GM19193 (cell line): ENCODE results near the gene GDPD5.

Experiments used
- POLR2A ChIP-seq: IDR thresholded peaks from 4 replicates; pipeline ENCODE4 v1.6.1; 2011; ENCODE audit not compliant: insufficient read depth, insufficient read length; ENCODE audit errors: extremely low read depth

GDPD5 gene

DNA sequence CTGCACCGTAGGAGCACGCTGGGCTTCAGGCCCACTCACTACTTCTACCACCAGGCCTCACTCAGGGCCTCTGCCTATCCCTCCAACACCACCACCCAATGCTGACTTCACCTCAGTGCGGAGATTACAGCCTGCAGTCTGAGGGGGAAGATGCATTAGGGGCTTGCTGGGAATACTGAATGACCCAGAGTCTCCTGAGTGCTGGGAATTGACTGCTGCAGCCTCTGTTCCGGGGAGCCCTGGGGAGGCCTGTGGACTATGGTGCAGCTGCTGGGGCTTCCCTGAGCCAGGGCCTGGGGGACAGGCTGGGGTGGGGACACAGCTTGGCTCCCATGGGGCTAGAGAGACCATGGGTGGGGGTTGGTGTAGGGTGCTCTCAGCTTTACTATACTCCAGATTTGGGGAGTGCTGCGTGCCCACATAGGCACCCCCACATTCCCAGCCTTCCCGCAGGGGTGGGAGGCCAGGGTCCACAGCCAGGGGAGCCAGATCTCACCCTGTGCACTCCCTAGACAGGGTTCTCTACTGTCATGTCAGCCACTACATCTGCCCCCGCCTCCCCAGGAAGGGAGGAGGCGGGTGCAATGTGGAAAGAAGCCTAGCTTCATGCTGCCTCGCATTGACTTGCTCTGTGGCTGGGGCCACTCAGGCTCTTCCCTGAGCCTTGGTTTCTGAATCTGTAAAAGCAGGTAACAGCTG is 44.4 kb downstream of the GDPD5 start:
- no peak for TF ChIP-seq POLR2A

DNA sequence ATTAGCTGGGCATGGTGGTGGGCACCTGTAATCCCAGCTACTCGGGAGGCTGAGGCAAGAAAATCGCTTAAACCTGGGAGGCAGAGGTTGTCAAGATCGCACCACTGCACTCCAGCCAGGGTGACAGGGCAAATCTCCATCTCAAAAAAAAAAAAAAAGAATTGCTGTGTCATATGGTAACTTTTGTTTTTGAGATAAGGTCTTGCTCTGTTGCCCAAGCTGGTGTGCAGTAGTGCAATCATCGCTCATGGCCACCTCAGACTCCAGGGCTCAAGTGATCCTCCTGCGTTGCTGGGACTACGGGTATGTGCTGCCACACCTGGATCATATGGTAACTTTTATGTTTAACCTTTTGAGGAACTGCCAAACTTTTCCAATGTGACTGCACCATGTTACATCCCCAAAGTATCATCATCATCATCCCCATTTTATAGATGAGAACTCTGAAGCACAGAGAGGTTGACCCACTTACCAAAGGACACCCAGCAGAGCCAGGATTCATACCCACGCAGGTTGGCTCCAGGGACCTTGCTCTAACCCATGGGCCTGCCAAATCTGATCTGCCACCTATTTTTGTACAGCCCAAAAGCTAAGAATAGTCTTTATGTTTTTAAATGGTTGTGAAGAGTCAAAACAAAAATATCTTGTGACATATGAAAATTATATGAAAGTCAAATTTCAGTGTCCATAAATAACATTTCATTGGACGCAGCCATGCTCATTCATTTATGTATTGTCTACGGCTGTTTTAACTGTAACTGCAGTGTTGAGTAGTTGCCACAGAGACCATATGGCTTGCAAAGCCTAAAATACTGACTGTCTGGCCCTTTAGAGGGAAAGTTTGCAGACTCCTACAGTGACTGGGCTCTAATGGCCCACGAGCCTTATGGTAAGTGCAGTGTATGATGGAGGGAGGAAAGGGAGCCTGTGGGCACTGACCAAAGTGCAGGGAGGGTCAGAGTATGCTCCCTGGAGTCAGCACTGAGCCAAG is 45.3 kb downstream of the GDPD5 start:
- TF ChIP-seq POLR2A, result no peak

DNA sequence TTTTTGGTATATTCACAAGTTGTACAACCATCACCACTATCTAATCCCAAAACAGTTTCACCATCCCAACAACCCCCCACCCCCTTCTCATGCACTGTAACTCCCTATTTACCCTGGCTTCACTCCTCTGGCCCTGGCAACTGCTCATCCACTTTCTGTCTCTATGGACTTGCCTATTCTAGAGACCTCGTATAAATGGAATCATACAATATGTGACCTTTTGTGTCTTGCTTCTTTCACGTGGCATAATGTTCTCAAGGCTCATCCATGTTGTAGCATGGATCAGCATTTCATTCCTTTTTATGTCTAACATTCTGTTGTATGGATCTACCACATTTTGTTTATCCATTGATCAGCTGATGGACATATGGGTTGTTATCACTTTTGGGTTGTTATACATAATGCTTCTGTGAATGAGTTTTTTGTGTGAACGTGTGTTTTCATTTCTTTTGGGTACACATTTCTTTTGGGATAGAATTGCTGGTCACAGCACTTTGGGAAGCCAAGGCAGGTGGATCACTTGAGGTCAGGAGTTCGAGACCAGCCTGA is 46.1 kb downstream of the GDPD5 start:
- no peak for TF ChIP-seq POLR2A

DNA sequence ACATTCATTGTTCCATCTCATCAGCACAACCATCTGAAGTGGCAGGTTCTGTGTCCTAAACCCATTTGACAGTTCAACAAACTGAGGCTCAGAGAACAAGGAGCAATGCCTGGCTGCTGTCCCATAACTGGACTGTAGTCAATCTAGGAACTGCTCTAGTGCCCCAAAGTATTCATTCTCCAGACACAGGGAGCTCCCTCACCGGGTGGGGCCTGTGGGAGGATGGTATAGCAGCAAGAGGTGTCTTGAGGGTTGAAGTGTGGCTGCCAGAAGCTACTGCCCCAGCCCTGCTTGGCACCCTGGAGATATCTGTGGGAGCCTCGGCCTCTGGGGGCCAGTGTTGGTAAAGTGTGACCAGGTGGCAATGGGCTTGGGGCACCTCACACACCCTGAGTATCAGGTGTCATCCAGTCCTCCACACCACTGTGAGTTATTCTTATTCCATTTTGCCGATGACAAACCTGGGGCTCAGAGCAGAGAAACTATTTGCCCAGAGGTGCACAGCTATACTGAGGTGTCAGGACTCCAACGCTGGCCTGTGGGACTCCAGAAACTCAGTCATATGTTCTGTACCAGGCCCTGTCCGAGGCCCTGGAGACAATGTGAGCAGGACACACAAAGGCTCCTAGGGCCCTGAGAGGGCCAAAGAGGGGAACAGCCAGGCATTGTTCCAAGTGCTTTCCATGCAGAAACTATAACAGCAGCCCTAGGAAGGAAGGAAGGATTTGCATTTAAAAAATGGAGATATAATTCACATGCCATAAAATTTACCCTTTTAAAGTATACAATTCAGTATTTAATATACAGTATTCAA is 46.8 kb downstream of the GDPD5 start:
- no peak for TF ChIP-seq POLR2A

DNA sequence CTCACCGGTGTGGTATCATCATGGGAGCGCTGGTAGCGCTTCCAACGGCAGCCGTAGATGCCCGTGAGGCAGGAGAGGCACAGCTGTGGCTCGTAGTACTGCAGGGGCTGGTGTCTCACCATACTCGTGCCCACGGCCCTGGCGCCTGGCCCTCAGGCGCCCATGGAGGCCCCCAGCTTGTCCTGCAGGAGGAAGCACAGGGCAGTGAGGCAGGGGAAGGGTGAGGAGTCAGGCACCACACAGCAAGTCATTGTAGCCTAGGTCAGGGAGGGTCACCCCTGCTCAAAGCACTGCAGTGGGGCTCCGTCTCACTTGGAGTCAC is 48.2 kb downstream of the GDPD5 start:
- TF ChIP-seq POLR2A, result no peak

DNA sequence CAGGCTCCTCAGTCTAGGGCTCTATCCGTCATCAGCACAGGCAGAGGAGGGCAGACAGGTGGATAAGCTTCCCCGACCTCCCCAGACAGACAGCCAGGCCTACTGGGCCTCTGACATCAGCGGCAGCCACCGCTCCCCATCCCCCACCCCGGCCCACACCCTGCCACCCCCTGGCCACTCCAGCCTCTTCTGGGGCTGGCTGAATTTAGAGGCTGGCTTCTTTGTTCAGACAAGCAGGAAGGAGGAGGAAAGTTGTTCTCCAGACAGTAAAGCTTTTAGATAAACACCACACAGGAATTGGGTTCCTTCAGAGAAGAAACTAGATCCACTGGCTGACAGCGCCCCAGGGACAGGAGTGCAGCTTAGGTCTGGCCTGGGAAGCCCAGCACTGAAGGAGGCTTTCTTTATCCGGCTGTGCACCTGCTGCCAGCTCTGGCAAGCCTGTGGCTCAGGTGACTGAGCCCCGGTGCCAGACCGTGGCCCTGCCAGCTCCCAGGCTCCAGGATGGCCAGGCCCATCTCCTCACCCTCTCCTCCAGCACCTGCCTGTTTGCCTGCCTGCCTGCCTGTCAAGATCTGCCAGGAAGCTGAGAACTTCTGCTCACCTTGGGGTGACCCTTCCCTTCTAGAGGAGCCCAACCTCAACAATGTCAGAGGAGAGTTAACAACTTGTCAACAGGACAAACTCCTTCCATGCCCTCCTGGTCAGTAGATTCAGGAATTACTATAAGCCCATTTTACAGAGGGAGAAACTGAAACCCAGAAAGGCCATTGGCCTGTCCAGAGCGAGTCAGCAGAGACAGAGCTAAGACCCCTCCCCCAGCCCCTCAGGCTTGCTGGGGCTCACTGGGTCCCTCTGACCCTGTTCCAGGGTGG is 48.8 kb downstream of the GDPD5 start:
- TF ChIP-seq POLR2A, result no peak

DNA sequence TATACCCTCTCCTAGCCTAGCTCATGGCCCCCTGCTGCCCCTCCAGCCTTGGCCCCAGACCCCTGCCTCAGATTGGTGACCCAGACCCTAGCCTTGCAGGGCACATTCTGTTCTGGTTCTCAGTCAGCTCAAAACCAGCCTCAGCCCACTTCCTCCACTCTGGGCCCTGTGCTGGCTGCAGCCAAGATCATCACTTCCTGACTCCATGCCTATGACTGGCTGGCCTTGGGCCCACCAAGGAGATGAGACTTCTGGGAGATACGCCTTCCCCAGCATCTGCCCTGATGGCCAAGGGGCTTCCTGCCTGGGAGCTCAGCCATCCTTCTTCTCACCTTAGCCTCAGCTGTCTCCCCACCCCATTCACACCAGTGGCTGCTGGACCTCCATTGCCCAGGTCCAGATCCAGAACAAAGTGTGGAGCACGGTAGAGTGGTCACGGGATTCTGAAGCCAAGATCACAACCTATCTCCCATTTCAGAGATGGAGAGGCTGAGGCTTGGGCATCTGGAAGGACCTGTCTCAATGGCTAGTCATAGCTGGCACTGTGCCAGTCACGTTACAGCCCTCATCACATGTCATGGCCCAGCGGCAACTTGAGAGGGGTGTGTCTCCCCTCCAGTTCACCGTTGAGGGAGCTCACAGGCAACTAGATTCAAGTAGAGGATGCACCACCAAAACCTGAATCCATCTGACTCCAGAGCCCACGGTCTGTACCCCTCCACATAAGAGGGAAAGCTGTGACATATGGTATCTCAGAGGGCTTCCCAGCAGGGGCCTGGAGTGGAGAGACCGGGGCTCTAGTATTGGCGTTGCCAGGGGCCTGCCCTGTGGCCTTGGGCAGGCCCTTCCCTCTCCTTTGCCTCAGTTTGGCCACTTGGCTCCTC is 49.7 kb downstream of the GDPD5 start:
- no peak for TF ChIP-seq POLR2A

DNA sequence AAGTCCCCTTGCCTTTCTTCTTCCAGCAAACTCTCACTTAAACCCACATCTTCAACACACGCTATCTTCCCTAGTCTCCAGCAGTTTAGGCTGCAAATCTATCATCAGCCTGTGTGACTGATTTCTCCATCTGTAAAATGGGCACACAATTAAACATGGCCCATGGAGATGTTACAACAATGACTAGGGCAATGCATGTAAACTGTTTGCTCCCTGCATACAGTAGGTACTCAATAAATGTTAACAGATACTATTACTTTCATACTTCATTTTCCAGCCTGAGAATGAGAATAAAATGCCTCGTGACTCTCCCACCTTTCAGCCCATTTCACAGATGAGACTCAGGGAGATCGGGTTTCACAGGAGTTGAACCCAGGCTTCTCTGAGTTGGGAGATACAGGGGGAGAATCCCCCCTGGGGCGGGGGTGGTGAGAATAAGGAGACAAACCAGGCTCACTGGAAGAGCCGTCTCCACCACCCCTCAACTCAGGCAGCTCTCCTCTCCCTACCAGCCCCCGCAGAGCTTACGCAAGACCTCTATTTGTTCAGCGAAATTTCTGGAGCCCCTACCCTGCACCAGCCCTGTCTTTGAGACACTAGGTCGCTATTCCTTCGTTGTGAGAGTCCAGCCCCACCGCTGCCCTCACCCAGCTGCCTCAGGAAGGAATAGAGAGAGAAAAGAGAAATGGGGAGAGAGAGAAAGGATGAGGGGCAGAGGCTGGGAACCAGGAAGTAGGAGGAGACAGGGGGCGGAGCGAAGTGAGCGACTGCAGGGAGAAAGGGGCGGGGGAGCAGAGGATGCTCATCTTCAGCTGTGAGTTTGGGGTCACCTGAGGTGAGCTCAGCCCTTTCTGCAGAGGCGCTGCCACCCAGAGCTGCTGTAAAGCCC is 50.6 kb downstream of the GDPD5 start:
- no peak for TF ChIP-seq POLR2A

DNA sequence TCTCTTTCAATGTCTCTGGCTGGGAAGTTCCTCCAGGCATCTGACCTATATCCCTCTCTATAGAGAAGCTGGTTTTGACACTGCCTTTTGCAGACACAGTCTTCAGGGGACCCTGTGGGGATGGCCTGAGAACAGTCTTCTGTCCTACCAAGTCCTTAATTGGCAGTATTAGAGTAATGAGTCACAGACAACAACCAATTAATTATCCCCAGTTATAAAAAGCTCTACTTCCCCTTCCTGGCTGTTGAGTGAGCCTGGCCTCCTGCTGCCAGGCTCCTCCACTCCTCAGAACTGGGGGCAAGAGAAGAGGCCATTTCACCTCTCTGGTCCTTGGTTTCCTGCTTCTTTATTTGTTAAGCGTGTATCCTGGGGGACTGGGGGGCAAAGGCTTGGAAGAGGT is 51.5 kb downstream of the GDPD5 start:
- no peak for TF ChIP-seq POLR2A

DNA sequence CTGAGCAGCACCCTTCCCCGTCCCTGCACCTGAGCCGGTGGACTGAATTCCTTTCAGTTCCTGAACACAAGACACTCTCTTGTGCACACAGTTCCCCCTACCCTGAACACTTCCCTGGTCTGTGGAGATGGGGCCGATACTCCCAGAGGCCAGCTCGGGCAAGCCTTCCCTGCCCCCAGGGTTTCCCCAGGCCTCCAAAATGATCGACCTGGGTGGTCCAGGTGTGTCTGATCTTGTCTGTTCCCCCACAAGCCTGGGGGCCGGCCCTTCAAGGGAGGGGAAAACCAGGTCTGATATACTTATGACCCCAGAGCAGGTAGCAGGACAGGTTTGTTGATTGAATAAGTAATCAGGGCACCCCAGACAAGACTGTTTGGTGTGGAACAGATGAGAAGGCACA is 52.1 kb downstream of the GDPD5 start:
- TF ChIP-seq POLR2A, result no peak

DNA sequence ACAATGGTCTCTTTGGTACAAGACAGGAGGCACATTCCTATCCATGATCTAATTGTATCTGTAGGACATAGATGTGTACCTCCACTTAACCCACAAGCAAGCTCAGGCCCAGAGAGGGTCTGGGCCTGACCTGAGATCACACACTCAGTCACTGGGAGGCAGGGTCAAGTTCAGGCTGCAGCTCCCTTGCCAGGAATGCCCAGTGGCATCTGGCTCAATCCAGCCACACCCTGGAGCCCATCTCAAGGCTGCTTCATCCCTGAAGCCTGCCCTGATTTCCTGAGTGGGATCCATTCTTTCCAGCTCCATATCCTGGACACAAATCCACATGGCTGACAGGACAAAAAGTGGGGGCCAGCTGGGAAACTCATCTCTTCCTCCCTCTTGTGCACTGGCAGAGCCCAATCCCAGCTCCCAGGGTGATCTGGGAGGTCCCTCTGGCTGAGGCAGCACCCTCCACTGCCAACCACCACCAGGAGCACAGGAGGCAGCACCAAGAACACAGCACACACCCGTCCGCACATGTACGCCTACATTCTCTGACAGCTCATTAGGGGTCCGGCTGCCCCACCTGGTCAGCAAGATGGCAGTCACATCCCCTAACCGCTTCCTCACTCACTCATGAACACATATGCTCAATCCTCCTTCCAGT is 53.5 kb downstream of the GDPD5 start:
- no peak for TF ChIP-seq POLR2A
